NCI-H1105 treated with DMSO at 0.1 percent for 48 hours (cell line): ENCODE results near the gene TMEM255B.
"Not testable (repeated sequence)": the region's sequence is repeated elsewhere in the genome, so short reads cannot be mapped to it uniquely, and the experiment has no call there.

ENCODE experiments used
- DNase-seq: peaks from one replicate; lab custom pipeline; 2025; lab: John Stamatoyannopoulos, UW

The TMEM255B gene

GRCh38 chr13:113749507-113749906 lies 9.5 kb upstream of the TMEM255B start:
- no peak for DNase-seq

- no peak for DNase-seq
These were observed 9.1 kb upstream of the TMEM255B start for GRCh38 chr13:113749967-113750366.

- no peak for DNase-seq
These were observed 8.2 kb upstream of the TMEM255B start for GRCh38 chr13:113750554-113751399.

GRCh38 chr13:113751491-113751890 lies 7.5 kb upstream of the TMEM255B start:
- no peak for DNase-seq

- not testable (repeated sequence) for DNase-seq
These were observed 6.6 kb upstream of the TMEM255B start for GRCh38 chr13:113752211-113752986.

- DNase-seq: no peak
These were observed 5.9 kb upstream of the TMEM255B start for GRCh38 chr13:113753171-113753570.

GRCh38 chr13:113754242-113754641 lies 4.8 kb upstream of the TMEM255B start:
- no peak for DNase-seq

- no peak for DNase-seq
These were observed 4.3 kb upstream of the TMEM255B start for GRCh38 chr13:113754691-113755090.

- DNase-seq: no peak
These were observed 2.5 kb upstream of the TMEM255B start for GRCh38 chr13:113756441-113757097.

GRCh38 chr13:113759525-113760137 lies 605 bp downstream of the TMEM255B start:
- peak; percentile 39 for DNase-seq

- DNase-seq: no peak
These were observed 2.1 kb downstream of the TMEM255B start for GRCh38 chr13:113761136-113761535.

GRCh38 chr13:113762075-113762474 lies 3.0 kb downstream of the TMEM255B start:
- DNase-seq: no peak

- DNase-seq: no peak
These were observed 3.5 kb downstream of the TMEM255B start for GRCh38 chr13:113762538-113762937.

GRCh38 chr13:113763254-113763653 lies 4.2 kb downstream of the TMEM255B start:
- no peak for DNase-seq

- DNase-seq: no peak
These were observed 5.2 kb downstream of the TMEM255B start for GRCh38 chr13:113763961-113764792.

- no peak for DNase-seq
These were observed 6.0 kb downstream of the TMEM255B start for GRCh38 chr13:113764793-113765563.

- no peak for DNase-seq
These were observed 6.5 kb downstream of the TMEM255B start for GRCh38 chr13:113765564-113765910.

GRCh38 chr13:113766035-113766800 lies 7.2 kb downstream of the TMEM255B start:
- DNase-seq: no peak

GRCh38 chr13:113767366-113767765 lies 8.3 kb downstream of the TMEM255B start:
- DNase-seq: no peak
